NCI-H1417 (cell line): ENCODE results near the gene RPL36A.
A peak's percentile ranks its signal among the peaks of the same experiment; 100 is the strongest.

Experiments
- DNase-seq, 3 experiments: peaks; one replicate each; lab custom pipeline; 2025; lab: John Stamatoyannopoulos, UW

Gene RPL36A

DNA sequence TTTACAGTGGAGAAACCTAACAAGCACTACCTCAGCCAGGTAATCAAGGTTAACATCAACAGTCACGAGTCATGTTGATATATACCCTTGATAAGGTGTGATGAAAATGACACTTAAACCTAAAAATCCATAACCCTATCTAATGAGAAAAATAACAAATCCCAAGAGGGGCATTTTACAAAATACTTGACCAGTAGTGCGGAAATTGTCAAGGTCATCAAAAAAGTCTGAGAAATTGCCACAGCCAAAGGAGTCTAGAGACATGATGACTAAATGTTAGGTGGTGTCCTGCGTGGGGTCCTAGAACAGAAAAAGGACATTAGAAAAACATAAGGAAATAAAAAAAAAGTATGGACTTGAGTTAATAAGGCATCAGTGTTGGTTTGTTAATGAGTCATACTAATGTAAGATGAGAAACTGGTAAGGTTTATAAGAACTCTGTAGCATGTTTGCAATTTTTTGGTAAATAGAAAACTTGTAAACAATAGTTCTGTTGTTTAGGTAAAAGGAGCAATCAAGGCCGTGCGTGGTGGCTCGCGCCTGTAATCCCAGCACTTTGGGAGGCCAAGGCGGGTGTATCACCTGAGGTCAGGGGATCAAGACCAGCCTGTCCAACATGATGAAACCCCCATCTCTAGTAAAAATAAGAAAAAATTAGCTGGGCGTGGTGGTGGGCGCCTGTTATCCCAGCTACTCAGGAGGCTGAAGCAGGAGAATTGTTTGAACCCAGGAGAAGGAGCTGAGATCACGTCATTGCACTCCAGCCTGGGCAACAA is 2.9 kb downstream of the RPL36A start:
- DNase-seq: no peak

DNA sequence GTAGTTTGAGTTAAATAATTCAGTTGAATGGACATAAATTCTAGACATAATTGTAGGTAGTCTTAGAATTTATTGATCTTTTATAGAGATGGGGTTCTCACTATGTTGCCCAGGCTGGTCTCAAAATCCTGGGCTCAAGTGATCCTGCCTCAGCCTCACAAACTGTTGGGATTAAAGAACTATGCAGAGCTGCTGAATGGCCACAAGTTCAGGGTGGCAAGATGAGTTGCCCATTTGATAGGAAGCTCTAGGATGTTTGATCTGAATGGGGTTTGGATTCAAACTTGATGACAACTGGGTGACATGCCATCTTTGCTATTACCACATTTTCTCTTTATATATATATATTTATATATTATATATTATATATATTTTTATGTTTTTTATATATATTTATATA is 3.6 kb downstream of the RPL36A start:
- DNase-seq: no peak

DNA sequence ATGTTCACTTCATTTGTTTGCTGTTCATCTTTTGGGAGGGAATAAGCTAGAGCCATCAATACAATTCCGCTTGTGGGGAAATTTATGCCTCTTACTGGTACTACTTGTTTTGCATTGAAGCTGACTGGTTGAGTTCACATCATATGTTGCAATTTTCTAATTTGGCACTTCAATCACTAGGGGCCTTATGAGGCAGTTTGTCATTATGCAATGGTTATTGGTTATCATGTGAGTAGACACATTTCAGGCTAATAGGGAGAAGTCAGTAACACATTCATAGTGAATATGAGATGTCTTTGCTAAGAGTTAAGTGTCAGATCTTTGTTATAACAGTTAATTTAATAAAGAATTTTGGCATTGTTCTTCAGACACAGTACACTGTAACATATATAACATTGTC is 5.0 kb downstream of the RPL36A start:
- no peak for DNase-seq

DNA sequence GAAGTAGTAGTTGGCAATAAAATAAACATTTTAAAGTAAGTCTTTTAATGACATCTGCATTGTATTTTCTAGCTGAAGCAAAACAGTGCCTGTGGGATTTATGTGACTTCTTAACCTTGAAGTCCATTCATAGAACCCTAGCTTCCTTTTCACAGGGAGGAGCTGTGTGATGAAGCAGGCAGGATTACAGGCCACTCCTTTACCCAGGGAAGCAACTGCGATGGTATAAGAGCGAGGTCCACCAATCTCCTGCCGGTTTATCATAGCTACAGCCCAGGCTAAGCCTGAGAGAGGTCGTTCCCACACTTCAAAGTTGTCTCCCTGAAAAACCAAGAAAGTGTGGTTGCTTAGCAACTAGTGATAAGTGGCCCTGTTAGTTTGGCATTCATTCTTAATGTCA is 7.0 kb downstream of the RPL36A start:
- DNase-seq: no peak

DNA sequence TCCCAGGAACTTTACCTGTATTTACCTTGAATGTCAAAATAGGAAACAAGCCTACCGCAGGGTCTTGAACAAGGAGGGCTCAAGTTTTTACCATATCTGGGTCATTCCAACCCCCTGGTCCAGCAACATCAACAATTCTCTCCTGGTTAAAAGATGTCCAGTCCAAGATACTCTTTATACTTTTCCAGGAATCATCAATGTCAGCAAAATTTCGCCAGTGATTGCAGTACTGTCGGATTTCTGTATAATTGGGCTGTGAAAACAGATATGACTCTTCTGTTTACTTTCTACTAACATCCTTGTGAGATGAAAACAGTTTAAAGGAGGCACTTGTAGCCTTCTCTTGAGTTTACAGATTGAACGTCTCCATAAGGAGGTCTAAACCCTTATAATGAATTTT is 7.9 kb downstream of the RPL36A start:
- no peak for DNase-seq

DNA sequence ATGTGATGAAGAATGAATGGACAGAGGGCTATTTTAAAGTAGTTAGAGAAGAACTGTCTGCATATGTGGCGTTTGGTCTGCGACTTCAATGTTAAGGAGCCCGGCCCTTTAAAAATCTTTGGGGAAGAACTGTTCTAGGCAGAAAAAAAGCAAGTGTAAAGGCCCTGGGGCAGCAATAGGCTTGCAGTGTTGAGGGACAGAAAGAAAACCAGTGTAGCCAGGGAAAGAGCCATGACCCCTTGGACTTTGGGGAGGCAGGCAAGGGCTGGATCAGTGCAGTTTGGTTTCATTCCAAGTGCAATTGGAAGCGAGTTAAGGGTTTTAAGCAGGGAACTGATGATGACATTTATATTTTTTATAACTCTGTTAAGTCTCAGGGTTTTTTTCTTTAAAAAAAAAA is 9.0 kb downstream of the RPL36A start:
- DNase-seq: no peak

DNA sequence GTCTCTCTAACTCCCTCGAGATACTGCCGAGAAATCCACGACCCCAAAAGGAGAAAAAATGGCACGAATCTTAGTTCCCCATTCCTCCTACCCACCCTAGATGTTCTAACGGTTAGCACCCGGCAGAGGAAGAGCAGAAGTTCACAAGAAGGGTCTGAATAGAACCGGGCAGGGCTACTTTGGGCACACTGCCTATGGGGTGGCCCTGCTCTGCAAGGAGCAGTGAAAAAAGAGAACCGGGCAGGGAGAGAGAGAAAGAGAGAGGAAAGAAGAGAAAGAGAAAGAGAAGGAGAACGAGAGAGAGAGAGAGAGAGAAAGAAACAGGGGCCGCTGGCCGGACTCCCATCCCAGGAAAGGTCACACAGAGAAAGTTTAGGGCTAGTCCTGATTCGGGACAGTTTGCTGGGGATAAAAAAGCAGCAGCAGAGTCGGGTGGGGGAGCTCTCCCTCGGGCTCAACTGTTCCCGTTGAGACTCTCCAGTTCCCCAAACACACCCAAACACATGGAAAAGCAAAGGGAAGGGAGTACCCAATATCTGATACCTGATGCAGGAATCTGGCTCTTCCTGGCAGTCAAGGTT is 16.4 kb downstream of the RPL36A start:
- peak in 2 of 3 experiments; percentile 14 to 32 for DNase-seq

DNA sequence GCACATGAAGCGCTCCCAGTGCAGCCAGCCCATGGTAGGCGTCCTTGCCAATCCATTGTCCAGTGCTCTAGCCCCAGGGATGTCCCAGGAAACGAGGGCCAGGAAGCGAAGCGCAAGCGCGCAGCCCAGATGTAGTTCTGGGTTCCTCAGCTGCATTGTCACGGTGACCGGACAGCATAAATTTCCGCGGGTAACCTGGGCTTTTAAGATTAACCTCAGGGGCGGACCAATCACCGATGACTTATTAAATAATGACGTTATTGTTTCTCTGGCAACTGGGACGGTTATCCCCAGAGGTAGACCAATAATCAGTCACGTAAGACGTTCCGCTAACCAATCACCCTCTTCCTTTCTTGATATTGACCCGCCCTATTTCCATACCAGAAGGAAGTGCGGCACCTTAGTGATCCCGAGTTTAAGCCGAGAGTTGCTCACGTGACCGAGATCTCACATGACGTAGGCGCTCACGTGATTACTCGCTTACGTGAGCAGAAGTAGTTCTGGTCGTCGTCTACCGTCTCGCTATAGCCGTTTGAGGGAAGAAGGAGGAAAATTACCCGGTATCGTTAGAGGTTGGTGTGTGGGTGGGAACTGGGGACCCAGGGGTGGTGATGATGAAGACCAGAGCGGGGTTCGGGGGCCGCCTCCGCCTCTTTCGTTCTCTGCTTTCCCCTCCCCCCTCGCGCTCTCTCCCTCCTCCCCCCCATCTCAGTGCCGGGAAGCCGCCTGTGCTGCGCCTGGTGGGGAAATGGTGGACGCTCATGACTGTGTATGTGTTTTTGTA is 17.1 kb downstream of the RPL36A start, which contains the start of the genes GLA and HNRNPH2:
Gene GLA (minus strand): TSS at position 178 of the 784 bp plus-strand sequence. CDS start 22 bp downstream, at position 156.
Gene HNRNPH2 (plus strand): TSS at position 475 of the 784 bp plus-strand sequence. CDS start 3,767 bp downstream, outside the sequence.
- peak; percentile 93 to 99 (median 99) for DNase-seq

DNA sequence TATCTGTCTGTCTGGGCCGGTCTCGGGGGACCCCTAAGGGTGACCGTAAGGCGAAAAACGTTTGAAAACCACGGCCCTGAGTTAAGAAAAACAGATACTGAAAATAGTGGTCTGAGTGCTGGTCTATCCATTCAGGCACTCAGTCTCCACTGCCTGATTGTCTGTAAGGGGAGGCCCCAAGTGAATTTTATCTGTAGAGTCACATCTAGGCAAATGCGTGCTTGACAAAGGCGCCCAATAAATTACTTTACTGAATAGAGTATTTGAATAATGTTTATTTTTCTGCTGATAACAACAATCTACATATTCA is 17.7 kb downstream of the RPL36A start:
- no peak for DNase-seq

DNA sequence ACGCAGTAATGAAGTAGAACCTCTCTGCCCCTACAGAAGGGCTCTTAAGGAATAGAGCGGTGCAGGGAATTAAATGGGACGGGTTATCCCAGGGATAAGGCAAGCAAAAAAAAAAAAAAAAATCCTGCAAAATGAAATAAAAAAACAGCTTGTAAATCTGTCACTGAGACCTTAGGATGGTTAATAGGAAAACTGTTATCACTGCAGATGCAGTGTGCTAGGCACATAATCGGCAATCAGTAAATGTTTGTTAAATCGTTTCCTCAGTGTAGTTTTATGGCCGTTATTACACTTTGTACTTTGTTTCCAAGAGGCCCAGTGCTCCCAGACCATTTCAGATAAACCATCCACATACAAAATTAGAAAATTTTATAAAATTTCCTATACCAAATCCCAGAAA is 18.2 kb downstream of the RPL36A start:
- no peak for DNase-seq

DNA sequence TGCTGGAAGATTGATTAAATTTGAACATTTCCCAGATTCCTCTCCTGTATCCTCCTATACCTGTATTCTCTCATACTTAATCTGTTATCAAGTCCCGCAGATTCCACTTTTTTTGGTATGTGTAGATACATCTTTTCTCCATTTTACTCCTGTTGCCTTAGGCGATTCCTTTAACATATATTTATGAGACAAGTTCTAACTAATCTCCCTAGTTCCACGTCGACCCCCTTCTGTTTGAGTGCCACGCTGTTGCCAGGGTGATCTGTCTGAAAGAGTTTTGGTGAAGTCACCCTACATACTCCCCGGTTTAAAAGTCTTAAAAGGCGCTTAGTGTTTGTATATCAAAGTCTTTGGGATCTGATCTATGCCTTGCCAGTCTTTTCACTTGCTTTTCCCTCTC is 19.6 kb downstream of the RPL36A start:
- DNase-seq: no peak

DNA sequence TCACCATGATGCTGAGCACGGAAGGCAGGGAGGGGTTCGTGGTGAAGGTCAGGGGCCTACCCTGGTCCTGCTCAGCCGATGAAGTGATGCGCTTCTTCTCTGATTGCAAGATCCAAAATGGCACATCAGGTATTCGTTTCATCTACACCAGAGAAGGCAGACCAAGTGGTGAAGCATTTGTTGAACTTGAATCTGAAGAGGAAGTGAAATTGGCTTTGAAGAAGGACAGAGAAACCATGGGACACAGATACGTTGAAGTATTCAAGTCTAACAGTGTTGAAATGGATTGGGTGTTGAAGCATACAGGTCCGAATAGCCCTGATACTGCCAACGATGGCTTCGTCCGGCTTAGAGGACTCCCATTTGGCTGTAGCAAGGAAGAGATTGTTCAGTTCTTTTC is 21.2 kb downstream of the RPL36A start:
- DNase-seq: no peak

DNA sequence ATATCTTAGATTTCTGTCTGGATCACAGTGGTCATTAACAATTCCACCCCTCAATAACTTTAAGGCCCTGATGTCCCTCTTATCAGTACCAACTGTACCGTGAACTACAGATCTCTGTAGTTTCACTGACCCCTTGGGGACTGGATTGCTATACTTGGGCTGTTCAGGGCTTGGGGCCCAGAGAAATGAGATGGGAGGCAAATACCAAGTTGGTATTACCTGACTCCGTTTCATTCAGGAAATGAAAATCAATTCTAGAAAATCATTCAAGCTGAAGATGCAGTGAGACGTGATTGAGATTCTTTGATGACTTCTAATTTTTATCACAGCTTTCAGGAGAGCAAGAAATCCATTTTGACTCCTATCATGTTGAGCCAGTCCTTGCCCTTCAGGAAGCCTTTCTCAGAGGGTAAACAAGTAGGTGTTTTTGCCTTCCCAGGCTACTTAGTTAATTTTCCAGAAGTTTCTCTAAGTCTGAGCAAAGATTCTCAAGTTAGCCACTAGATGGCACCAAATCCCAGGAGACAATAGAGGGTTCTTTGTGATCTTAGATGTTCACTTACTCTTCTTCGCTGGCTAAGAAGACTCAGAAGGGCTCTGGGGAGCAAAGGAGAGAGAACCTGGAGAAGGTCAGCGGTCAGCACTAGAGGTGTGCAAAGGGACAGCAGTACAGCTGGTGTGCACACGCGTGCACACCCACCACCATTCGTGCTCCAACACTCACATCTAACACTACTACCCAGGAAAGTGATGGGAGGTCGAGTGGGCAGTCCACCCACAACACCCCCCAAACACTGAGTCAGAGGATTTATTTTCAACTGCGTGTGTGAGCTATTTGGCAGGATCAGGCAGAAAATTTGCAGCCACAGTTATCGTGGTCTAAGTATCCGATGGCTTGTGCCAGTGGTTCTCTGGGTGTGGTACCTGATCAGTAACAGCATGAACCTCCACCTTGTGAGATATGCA is 24.7 kb downstream of the RPL36A start:
- peak; percentile 54 to 85 (median 68) for DNase-seq

DNA sequence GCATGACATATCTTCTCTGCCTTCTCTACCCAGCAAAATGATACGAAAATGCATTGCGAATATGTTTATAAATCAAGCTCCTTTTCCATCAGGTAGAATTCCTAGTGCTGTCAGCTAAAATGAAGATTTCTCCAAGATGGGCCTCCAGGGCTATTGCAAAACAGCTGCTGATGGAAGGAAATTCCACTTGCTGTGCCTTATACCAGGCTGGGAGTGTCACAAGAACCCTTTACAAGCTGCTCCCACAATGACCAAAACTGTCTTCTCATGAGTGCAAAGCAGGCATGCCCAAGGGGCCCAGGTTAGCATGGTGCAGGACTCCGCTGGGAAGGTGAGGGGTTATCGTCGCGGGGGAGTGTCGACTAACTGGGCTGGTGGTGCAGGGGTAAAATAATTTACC is 25.9 kb downstream of the RPL36A start:
- no peak for DNase-seq

DNA sequence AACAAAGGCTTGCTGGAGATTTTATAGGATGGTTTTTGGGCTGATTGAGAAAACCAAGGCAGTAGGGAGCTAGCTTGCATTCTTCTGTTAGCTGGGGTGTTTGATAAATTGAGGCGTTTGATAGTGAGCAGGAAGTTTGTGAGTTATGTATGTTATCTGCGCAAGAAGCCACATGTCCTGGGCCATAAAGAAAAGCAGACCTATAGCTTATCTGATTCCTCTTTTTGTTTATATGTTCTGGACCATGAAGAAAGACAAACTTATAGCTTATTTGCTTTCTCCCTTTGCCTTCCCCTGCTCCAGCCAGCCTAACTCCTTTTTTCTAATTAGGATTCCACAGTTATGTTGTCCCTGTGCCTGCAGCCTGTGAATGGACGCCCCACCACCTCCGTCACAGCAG is 26.4 kb downstream of the RPL36A start:
- no peak for DNase-seq

DNA sequence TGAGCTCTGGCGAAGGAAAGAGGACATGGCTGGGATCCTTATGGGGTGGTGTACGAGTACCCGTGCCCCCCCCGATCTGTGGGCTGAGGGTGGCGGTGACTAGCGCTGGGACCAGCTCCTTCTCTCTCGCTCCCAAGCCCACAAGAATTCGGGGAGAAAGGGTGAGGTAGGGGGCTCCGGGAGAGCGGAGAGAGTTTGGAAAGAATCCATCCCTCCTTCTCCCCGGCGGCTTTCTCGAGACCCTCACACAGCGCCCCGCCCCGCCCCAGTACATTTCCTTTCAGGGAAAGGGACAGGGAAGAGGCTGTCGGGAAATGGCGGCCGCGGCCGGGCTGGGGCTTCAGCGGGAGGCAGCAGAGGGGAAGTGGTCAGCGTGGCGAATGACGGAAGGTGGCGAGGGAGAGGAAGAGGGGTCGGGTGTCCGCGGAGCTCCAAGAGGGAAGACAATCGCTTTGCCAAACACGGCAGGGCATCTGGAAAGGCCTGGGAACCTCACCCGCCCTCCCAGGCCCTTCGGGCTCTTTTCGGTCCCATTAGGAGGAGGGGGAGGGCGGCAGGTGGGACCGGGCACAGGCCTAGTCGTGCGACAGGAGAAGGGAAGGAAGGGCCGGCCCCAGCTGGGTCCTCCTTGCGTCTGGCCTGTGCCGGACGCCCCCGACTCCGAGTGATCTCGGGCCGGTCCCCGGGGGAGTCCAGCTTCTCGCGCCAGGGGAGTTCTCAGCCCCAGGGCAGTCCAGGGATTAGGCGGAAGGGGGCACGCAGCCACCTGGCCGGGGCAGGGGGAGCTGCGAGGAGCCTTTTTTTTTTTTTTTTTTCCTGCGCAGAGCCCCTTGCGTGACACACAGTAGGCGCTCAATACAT is 27.4 kb downstream of the RPL36A start:
- peak; percentile 65 to 79 (median 67) for DNase-seq

DNA sequence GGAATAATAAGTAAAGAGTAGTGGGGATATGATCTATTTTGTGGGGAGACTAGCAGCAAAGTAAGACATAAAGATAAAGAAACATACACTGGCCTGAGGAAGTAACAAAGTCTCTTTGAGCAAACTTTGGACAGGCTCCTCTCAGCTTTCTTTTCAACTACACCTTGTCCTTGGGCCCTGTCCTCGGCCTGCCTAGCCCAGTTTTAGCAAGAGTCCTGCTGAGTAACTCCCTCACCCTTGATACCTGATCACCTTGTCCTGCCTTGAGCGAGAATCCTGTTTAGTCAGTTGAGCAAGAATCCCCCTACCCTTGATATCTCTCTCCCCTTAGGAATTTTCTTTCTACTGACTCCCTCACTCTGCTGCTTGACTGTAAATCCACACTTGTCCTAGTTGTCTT is 28.7 kb downstream of the RPL36A start:
- no peak for DNase-seq

DNA sequence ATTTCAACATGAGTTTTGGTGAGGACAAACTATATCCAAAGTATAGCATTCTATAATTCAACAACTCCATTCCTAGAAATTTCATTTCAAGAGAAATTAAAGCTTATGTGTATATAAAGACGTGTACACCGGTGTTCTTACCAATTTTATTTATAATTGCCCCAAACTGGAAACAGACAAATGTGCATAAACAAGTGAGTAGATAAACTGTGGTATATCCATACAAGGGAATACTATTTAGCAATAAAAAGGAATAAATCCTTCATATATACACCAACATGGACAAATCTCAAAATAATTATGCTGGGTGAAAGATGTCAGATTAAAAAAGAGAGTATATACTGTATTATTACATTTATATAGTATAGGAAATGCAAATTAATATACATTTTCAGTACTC is 37.1 kb downstream of the RPL36A start:
- no peak for DNase-seq

DNA sequence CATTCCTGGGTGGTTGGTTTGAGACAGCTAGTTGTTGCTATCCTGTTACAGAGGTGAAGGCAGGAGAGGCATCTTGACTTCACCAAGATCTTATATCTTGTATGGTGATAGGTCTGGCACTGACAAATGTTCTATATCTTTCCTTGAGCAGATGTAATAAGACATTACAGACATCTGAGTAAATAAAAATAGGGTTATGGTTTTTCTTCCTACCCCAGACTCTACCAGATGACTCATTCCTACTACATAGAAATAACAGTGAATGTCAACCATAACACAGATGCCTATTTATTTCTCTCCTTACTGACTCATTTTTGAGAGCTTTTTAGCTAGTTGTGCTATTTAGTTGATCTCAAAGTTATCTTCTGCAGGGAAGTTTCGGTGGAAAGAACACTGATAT is 39.1 kb downstream of the RPL36A start:
- DNase-seq: no peak

DNA sequence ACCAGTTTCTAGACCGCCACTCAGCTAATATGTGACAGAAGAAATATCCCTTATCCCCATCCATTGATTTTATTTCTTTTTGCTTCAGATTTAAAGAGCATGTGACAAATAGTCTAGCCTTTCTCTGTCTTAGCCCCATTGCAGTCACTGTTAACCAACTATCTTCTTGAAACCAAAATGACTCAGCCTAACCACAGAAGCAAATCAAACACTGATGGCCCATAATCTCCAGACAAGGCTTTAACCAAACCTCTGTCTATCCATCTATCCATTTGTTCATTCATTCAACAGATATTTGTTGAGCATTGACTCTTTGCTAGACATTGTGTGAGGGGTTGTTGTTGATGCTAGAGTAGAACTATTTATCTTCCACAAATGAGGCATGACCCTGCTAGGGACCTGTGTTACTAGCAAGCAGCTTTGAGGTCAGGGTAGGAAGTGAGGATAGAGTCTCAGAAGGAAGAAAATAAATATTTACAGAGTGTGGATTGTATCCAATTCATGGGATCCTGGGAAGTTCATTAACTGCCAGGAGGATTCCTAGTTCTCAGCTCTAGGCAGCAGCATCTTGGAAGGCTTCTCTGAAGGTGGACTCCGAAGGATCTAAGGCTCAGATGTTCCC is 39.8 kb downstream of the RPL36A start:
- DNase-seq: no peak
